ENCODE results near the gene SHISA9.

The SHISA9 gene

GRCh38 chr16:13018026-13018425 is 116.6 kb downstream of the SHISA9 start:
- DNase-seq (ENCODE audit: low read depth, low spot score), result no peak

GRCh38 chr16:13021996-13022395 is 120.6 kb downstream of the SHISA9 start:
- DNase-seq (ENCODE audit: low read depth, low spot score), result no peak

GRCh38 chr16:13029786-13030185 is 128.4 kb downstream of the SHISA9 start:
- no peak for DNase-seq (ENCODE audit: low read depth, low spot score)

- no peak for DNase-seq (ENCODE audit: low read depth, low spot score)
Observed at GRCh38 chr16:13030769-13031168, 129.4 kb downstream of the SHISA9 start.

- no peak for DNase-seq (ENCODE audit: low read depth, low spot score)
Observed at GRCh38 chr16:13032911-13033310, 131.5 kb downstream of the SHISA9 start.

- DNase-seq (ENCODE audit: low read depth, low spot score), result no peak
Observed at GRCh38 chr16:13036600-13036999, 135.2 kb downstream of the SHISA9 start.

GRCh38 chr16:13038591-13038990 is 137.2 kb downstream of the SHISA9 start:
- DNase-seq (ENCODE audit: low read depth, low spot score), result no peak

- no peak for DNase-seq (ENCODE audit: low read depth, low spot score)
Observed at GRCh38 chr16:13039526-13039925, 138.1 kb downstream of the SHISA9 start.

GRCh38 chr16:13041180-13041579 is 139.8 kb downstream of the SHISA9 start:
- no peak for DNase-seq (ENCODE audit: low read depth, low spot score)

GRCh38 chr16:13041646-13042290 is 140.4 kb downstream of the SHISA9 start:
- no peak for DNase-seq (ENCODE audit: low read depth, low spot score)

GRCh38 chr16:13042291-13042685 is 140.9 kb downstream of the SHISA9 start:
- DNase-seq (ENCODE audit: low read depth, low spot score), result no peak

- no peak for DNase-seq (ENCODE audit: low read depth, low spot score)
Observed at GRCh38 chr16:13046061-13046821, 144.8 kb downstream of the SHISA9 start.

GRCh38 chr16:13047276-13047675 is 145.9 kb downstream of the SHISA9 start:
- DNase-seq (ENCODE audit: low read depth, low spot score), result no peak

GRCh38 chr16:13049688-13050087 is 148.3 kb downstream of the SHISA9 start:
- DNase-seq (ENCODE audit: low read depth, low spot score), result no peak

- DNase-seq (ENCODE audit: low read depth, low spot score), result no peak
Observed at GRCh38 chr16:13052431-13052830, 151.0 kb downstream of the SHISA9 start.

GRCh38 chr16:13055480-13055879 is 154.1 kb downstream of the SHISA9 start:
- no peak for DNase-seq (ENCODE audit: low read depth, low spot score)

- no peak for DNase-seq (ENCODE audit: low read depth, low spot score)
Observed at GRCh38 chr16:13056607-13057006, 155.2 kb downstream of the SHISA9 start.

GRCh38 chr16:13060932-13061331 is 159.5 kb downstream of the SHISA9 start:
- DNase-seq (ENCODE audit: low read depth, low spot score), result no peak

- DNase-seq (ENCODE audit: low read depth, low spot score), result no peak
Observed at GRCh38 chr16:13061691-13062090, 160.3 kb downstream of the SHISA9 start.

GRCh38 chr16:13062219-13062618 is 160.8 kb downstream of the SHISA9 start:
- DNase-seq (ENCODE audit: low read depth, low spot score), result no peak

GRCh38 chr16:13063457-13063856 is 162.1 kb downstream of the SHISA9 start:
- DNase-seq (ENCODE audit: low read depth, low spot score), result no peak

- DNase-seq (ENCODE audit: low read depth, low spot score), result no peak
Observed at GRCh38 chr16:13064821-13065220, 163.4 kb downstream of the SHISA9 start.

- no peak for DNase-seq (ENCODE audit: low read depth, low spot score)
Observed at GRCh38 chr16:13067648-13068047, 166.2 kb downstream of the SHISA9 start.
